ENCODE measurements around the gene RNF220. TPM values are rescaled to one million over a fixed set of nuclear protein-coding genes. Genes with fewer than 3 reads are reported as not detected.
A peak's percentile ranks its signal among the peaks of the same experiment; 100 is the strongest.

RNF220 gene
- total and polyA plus RNA-seq, 2 of the 4 experiments (the other 2 are of a cell fraction) = 71.8 to 77.1 TPM

DNA sequence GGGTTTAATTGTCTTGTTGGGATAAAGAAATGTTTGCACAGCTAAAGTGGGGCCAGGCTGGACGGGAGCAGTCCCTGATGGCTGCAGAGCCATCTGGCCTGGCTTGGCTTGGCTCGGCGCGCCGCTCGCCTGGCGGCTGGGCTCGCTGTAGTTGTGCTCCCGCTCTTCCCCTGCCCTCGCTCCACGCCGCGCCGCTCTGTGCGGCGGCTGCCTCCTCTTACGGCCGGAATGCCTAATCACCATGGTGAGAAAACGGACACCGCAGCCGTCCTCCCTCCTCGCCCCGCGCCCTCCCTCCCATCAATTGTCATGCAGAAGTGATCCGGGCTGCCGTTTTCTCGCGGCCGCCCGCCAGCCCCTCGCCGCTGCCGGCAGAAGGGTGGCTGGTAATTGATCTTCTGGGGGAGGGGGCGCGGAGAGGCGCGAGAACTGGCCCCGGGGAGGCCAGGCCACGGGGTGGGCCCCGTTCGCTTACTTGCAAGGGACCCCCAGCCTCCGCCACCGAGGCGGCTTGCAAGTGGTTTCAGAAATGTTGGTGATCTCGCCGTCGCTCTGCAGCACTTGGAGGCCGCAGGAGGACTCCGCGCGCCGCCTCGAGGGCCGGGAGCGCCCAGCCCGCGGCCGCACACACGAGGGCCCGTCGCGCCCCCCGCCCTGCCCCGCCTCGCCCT is 12.4 kb downstream of the RNF220 start:
- dilution Hi-C loops (cut with HindIII; ENCODE audit: low sequenced_read_pairs, unreplicated experiment) = no loop called here

More for the DNA sequence above, 12.4 kb downstream of the RNF220 start:
- H3K9me3 ChIP-seq (ENCODE audit: control insufficient read depth, insufficient read depth, low read length) = no peaks in the 10 kb centered on the region
- peaks cover 90% of the 10 kb centered on the region for H3K27me3 ChIP-seq (ENCODE audit: control insufficient read depth, insufficient read depth, low read length)
- no peak overlapping the region for H3K14ac ChIP-seq (replicated peaks; ENCODE audit: low read depth, low read length)
- DNase-seq = no peak
- no peak overlapping the region for H4K8ac ChIP-seq (ENCODE audit: low read depth in 2 of 2, low read length in 2 of 2)
- POLR2A ChIA-PET (ENCODE audit: unreplicated experiment) = no interaction called here
- no peak overlapping the region for H4K5ac ChIP-seq (ENCODE audit: low read depth, low read length)
- H3K9me1 ChIP-seq (ENCODE audit: insufficient read depth, low read length) = no peaks in the 10 kb centered on the region; the same call in 1 of the 2 replicates
- H3K4me2 ChIP-seq (ENCODE audit: low read depth, low read length) = peak overlapping the region; percentile 33; the same call in 1 of the 2 replicates
- no peak overlapping the region for H2BK15ac ChIP-seq (ENCODE audit: low read depth, low read length)
- no peak overlapping the region for H3K18ac ChIP-seq (ENCODE audit: low read depth, low read length)
- no peak overlapping the region for H2AK5ac ChIP-seq (ENCODE audit: low read depth, low read length)
- no peak overlapping the region for H2BK5ac ChIP-seq (ENCODE audit: low read depth, low read length, poor library complexity, severe bottlenecking)
- no peak overlapping the region for H4K91ac ChIP-seq (ENCODE audit: insufficient read depth, low read depth, low read length)
- H3K4me1 ChIP-seq (ENCODE audit: control insufficient read depth, insufficient read depth, low read length) = no peaks in the 10 kb centered on the region
- H3K56ac ChIP-seq (ENCODE audit: extremely low read depth, insufficient read depth, low read length) = no peak overlapping the region
- CTCF ChIA-PET = no interaction called here
- H4K20me1 ChIP-seq (ENCODE audit: insufficient read depth, low read length) = no peaks in the 10 kb centered on the region
- H2BK120ac ChIP-seq (ENCODE audit: low read depth, low read length) = no peak overlapping the region
- H3K27ac ChIP-seq (ENCODE audit: insufficient read depth, low read length) = no peak overlapping the region
- no peak overlapping the region for H3K9ac ChIP-seq (ENCODE audit: low read depth, low read length)
- H2BK20ac ChIP-seq (ENCODE audit: low read depth, low read length) = no peak overlapping the region
- no TSS peak for BruUV-seq (replicated peaks)
- in situ Hi-C loops (cut with MboI; ENCODE audit: low sequenced_read_pairs) = no loop called here
- no peak overlapping the region for H3K23ac ChIP-seq (ENCODE audit: low read depth, low read length)
- no peak overlapping the region for H2AK9ac ChIP-seq (replicated peaks; ENCODE audit: low read depth, low read length, poor library complexity)
- H3K79me1 ChIP-seq (ENCODE audit: low read depth in 1 of 2, low read length in 2 of 2) = no peaks in the 10 kb centered on the region
- TF ChIP-seq BHLHE40 (IDR thresholded peaks at IDR 0.05; ENCODE audit: low read depth, low read length) (no peak), RCOR1 (IDR thresholded peaks at IDR 0.05; ENCODE audit: insufficient replicate concordance, low read length) (no peak), NFE2L2 (IDR thresholded peaks at IDR 0.05; ENCODE audit: low read depth, low read length) (no peak), RAD21 (IDR thresholded peaks at IDR 0.05; ENCODE audit: low read length) (no peak), MXI1 (IDR thresholded peaks at IDR 0.05; ENCODE audit: borderline replicate concordance, low read depth, low read length) (no peak), RFX5 (IDR thresholded peaks at IDR 0.05; ENCODE audit: low read depth, low read length) (no peak), POLR2A (IDR thresholded peaks at IDR 0.05; ENCODE audit: low read depth, low read length) (no peak), MAFK (IDR thresholded peaks at IDR 0.05; ENCODE audit: low read depth, low read length) (no peak)
- TF ChIP-seq, protein P1, sequence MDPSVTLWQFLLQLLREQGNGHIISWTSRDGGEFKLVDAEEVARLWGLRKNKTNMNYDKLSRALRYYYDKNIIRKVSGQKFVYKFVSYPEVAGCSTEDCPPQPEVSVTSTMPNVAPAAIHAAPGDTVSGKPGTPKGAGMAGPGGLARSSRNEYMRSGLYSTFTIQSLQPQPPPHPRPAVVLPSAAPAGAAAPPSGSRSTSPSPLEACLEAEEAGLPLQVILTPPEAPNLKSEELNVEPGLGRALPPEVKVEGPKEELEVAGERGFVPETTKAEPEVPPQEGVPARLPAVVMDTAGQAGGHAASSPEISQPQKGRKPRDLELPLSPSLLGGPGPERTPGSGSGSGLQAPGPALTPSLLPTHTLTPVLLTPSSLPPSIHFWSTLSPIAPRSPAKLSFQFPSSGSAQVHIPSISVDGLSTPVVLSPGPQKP (IDR thresholded peaks at IDR 0.05; ENCODE audit: borderline replicate concordance, low read depth, low read length) = no peak
- TF ChIP-seq, protein P2, sequence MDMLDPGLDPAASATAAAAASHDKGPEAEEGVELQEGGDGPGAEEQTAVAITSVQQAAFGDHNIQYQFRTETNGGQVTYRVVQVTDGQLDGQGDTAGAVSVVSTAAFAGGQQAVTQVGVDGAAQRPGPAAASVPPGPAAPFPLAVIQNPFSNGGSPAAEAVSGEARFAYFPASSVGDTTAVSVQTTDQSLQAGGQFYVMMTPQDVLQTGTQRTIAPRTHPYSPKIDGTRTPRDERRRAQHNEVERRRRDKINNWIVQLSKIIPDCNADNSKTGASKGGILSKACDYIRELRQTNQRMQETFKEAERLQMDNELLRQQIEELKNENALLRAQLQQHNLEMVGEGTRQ (IDR thresholded peaks at IDR 0.05; ENCODE audit: low read depth, low read length) = no peak
- TF ChIP-seq, protein P3, sequence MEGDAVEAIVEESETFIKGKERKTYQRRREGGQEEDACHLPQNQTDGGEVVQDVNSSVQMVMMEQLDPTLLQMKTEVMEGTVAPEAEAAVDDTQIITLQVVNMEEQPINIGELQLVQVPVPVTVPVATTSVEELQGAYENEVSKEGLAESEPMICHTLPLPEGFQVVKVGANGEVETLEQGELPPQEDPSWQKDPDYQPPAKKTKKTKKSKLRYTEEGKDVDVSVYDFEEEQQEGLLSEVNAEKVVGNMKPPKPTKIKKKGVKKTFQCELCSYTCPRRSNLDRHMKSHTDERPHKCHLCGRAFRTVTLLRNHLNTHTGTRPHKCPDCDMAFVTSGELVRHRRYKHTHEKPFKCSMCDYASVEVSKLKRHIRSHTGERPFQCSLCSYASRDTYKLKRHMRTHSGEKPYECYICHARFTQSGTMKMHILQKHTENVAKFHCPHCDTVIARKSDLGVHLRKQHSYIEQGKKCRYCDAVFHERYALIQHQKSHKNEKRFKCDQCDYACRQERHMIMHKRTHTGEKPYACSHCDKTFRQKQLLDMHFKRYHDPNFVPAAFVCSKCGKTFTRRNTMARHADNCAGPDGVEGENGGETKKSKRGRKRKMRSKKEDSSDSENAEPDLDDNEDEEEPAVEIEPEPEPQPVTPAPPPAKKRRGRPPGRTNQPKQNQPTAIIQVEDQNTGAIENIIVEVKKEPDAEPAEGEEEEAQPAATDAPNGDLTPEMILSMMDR (conservative IDR thresholded peaks at IDR 0.05; ENCODE audit: low read depth, low read length) = no peak
- peak overlapping the region; percentile 5 for H2AFZ ChIP-seq (replicated peaks; ENCODE audit: low read length, poor library complexity)
- no peak overlapping the region for H3K4ac ChIP-seq (ENCODE audit: low read depth, low read length)
- intact Hi-C loops (cut with micrococcal nuclease) = no loop called here
- WGBS, 2 experiments (ENCODE audit: extremely low coverage in 2 of 2, insufficient read length in 1 of 2) = 5% methylated on average over 25 of the region's 65 CpGs; no CpG with 5 or more reads in 1 of the 2 experiments
- H3K36me3 ChIP-seq (ENCODE audit: control insufficient read depth, insufficient read depth, low read length) = no peaks in the 10 kb centered on the region
- no peak overlapping the region for H3K4me3 ChIP-seq (ENCODE audit: insufficient read depth, low read depth, low read length)
- peak; percentile 71 for ATAC-seq (ENCODE audit: low read depth)
